G401.6 (cell line): ENCODE data around the gene KCNH2.

Source experiments
- FAIRE-seq: peaks from 2 replicates; lab custom pipeline; 2012; peaks lifted over from hg19 to GRCh38; lab: Jason Lieb, UNC

The KCNH2 gene

GRCh38 chr7:150958597-150958996, 19.5 kb downstream of the KCNH2 start:
- no peak for FAIRE-seq

- no peak for FAIRE-seq
Measured at GRCh38 chr7:150958062-150958552, 20.0 kb downstream of the KCNH2 start.

GRCh38 chr7:150957133-150958020, 20.7 kb downstream of the KCNH2 start:
- no peak for FAIRE-seq

GRCh38 chr7:150956395-150957132, 21.6 kb downstream of the KCNH2 start:
- FAIRE-seq: no peak

GRCh38 chr7:150955519-150956394, 22.4 kb downstream of the KCNH2 start:
- no peak for FAIRE-seq

- FAIRE-seq: no peak
Measured at GRCh38 chr7:150954986-150955518, 23.1 kb downstream of the KCNH2 start.

GRCh38 chr7:150954201-150954985, 23.7 kb downstream of the KCNH2 start:
- no peak for FAIRE-seq

GRCh38 chr7:150953061-150953997, 24.8 kb downstream of the KCNH2 start:
- FAIRE-seq: no peak

- no peak for FAIRE-seq
Measured at GRCh38 chr7:150952331-150953050, 25.6 kb downstream of the KCNH2 start.

- FAIRE-seq: no peak
Measured at GRCh38 chr7:150951521-150951920, 26.6 kb downstream of the KCNH2 start.

- no peak for FAIRE-seq
Measured at GRCh38 chr7:150951181-150951520, 27.0 kb downstream of the KCNH2 start.

GRCh38 chr7:150950496-150951180, 27.5 kb downstream of the KCNH2 start:
- no peak for FAIRE-seq

- no peak for FAIRE-seq
Measured at GRCh38 chr7:150949971-150950491, 28.1 kb downstream of the KCNH2 start.

- FAIRE-seq: no peak
Measured at GRCh38 chr7:150949564-150949963, 28.6 kb downstream of the KCNH2 start.

GRCh38 chr7:150948791-150949251, 29.3 kb downstream of the KCNH2 start:
- FAIRE-seq: no peak

GRCh38 chr7:150947761-150948651, 30.1 kb downstream of the KCNH2 start:
- no peak for FAIRE-seq

- no peak for FAIRE-seq
Measured at GRCh38 chr7:150947241-150947745, 30.8 kb downstream of the KCNH2 start.
